Measurements from ENCODE around the gene SLC17A2.
"Not testable (repeated sequence)": the region's sequence is repeated elsewhere in the genome, so short reads cannot be mapped to it uniquely, and the experiment has no call there.

The SLC17A2 gene

GRCh38 chr6:25946631-25947030, 16.1 kb upstream of the SLC17A2 start:
- no peak for TF ChIP-seq Cebpa-rat (IDR thresholded peaks at IDR 0.05)
- H3K4me3 ChIP-seq: no peak overlapping the region
- no peak overlapping the region for H3K9ac ChIP-seq

GRCh38 chr6:25945738-25946137, 15.2 kb upstream of the SLC17A2 start:
- H3K4me2 ChIP-seq, H3K9ac ChIP-seq, H3K27ac ChIP-seq, H4K20me1 ChIP-seq, H3K36me3 ChIP-seq, H3K27me3 ChIP-seq, H3K4me3 ChIP-seq: not testable (repeated sequence)
- Histone ChIP-seq H3K4me1 (peaks cover 0 to 12% (median 7%) of the 10 kb centered on the region in 10 experiments; a peak in 9 of 20 replicates), H3K9me3 (replicated peaks in 1 of 11) (peaks cover 19 to 46% (median 38%) of the 10 kb centered on the region in 11 experiments)

More at GRCh38 chr6:25946631-25947030, 16.1 kb upstream of the SLC17A2 start:
- H3K4me2 ChIP-seq: no peak overlapping the region
- no peak overlapping the region for H3K27ac ChIP-seq
- no peaks in the 10 kb centered on the region for H3K27me3 ChIP-seq
- no peaks in the 10 kb centered on the region for H4K20me1 ChIP-seq
- peaks cover 20 to 54% (median 46%) of the 10 kb centered on the region in 11 experiments for H3K9me3 ChIP-seq (replicated peaks in 1 of 11)
- H3K36me3 ChIP-seq: no peaks in the 10 kb centered on the region
- H3K4me1 ChIP-seq: peaks cover 0 to 12% (median 7%) of the 10 kb centered on the region in 10 experiments; a peak in 9 of 20 replicates

- peak in 1 of 11 experiments; percentile 50; a peak in 1 of 22 replicates for TF ChIP-seq Cebpa-rat (IDR thresholded peaks at IDR 0.05)
- H3K4me3 ChIP-seq: no peak overlapping the region; a peak in 1 of 20 replicates
- H3K4me2 ChIP-seq: peak overlapping the region in 6 of 11 experiments; percentile 14 to 55 (median 36); a peak in 10 of 22 replicates
Measured at GRCh38 chr6:25944688-25945574, 14.4 kb upstream of the SLC17A2 start.

GRCh38 chr6:25943887-25944286, 13.4 kb upstream of the SLC17A2 start:
- no peak for TF ChIP-seq Cebpa-rat (IDR thresholded peaks at IDR 0.05)
- Histone ChIP-seq H3K9me3 (replicated peaks in 1 of 11) (peaks cover 10 to 27% (median 24%) of the 10 kb centered on the region in 11 experiments), H3K9ac (no peak overlapping the region), H3K27ac (no peak overlapping the region), H3K4me1 (peaks cover 0 to 12% (median 7%) of the 10 kb centered on the region in 10 experiments; a peak in 9 of 20 replicates), H3K36me3 (no peaks in the 10 kb centered on the region), H4K20me1 (no peaks in the 10 kb centered on the region), H3K4me3 (no peak overlapping the region), H3K27me3 (no peaks in the 10 kb centered on the region), H3K4me2 (no peak overlapping the region)

More at GRCh38 chr6:25944688-25945574, 14.4 kb upstream of the SLC17A2 start:
- no peaks in the 10 kb centered on the region for H4K20me1 ChIP-seq
- peaks cover 11 to 37% (median 30%) of the 10 kb centered on the region in 11 experiments for H3K9me3 ChIP-seq (replicated peaks in 1 of 11)
- H3K9ac ChIP-seq: no peak overlapping the region
- H3K36me3 ChIP-seq: no peaks in the 10 kb centered on the region
- no peak overlapping the region for H3K27ac ChIP-seq
- no peaks in the 10 kb centered on the region for H3K27me3 ChIP-seq
- H3K4me1 ChIP-seq: peaks cover 0 to 12% (median 7%) of the 10 kb centered on the region in 10 experiments; a peak in 9 of 20 replicates

GRCh38 chr6:25942561-25943147, 12.2 kb upstream of the SLC17A2 start:
- H3K36me3 ChIP-seq: no peaks in the 10 kb centered on the region
- no peak overlapping the region for H3K27ac ChIP-seq
- no peaks in the 10 kb centered on the region for H3K27me3 ChIP-seq
- H3K4me1 ChIP-seq: peaks cover 0 to 12% (median 7%) of the 10 kb centered on the region in 10 experiments; a peak in 9 of 20 replicates
- H3K9ac ChIP-seq: no peak overlapping the region
- no peaks in the 10 kb centered on the region for H4K20me1 ChIP-seq
- H3K9me3 ChIP-seq (replicated peaks in 1 of 11): peaks cover 10 to 27% (median 24%) of the 10 kb centered on the region in 11 experiments
- no peak for TF ChIP-seq Cebpa-rat (IDR thresholded peaks at IDR 0.05)
- H3K4me3 ChIP-seq: no peak overlapping the region
- H3K4me2 ChIP-seq: no peak overlapping the region

GRCh38 chr6:25939593-25939992, 9.1 kb upstream of the SLC17A2 start:
- Histone ChIP-seq H3K4me2 (no peak overlapping the region), H3K4me3 (no peak overlapping the region), H4K20me1 (no peaks in the 10 kb centered on the region), H3K4me1 (peaks cover 0 to 4% (median under 1%) of the 10 kb centered on the region in 10 experiments; a peak in 8 of 20 replicates), H3K27me3 (no peaks in the 10 kb centered on the region), H3K36me3 (no peaks in the 10 kb centered on the region), H3K9me3 (replicated peaks in 1 of 11) (no peaks in the 10 kb centered on the region), H3K9ac (no peak overlapping the region), H3K27ac (no peak overlapping the region)
- TF ChIP-seq Cebpa-rat (IDR thresholded peaks at IDR 0.05): no peak

GRCh38 chr6:25935953-25936352, 5.5 kb upstream of the SLC17A2 start:
- no peaks in the 10 kb centered on the region for H3K9me3 ChIP-seq (replicated peaks in 1 of 11)
- H3K36me3 ChIP-seq: no peaks in the 10 kb centered on the region
- no peak overlapping the region for H3K4me2 ChIP-seq
- no peaks in the 10 kb centered on the region for H3K27me3 ChIP-seq
- no peak overlapping the region for H3K4me3 ChIP-seq
- H3K9ac ChIP-seq: no peak overlapping the region
- no peak for TF ChIP-seq Cebpa-rat (IDR thresholded peaks at IDR 0.05)
- peaks cover 0 to 6% (median 0%) of the 10 kb centered on the region in 10 experiments; a peak in 5 of 20 replicates for H3K4me1 ChIP-seq
- no peaks in the 10 kb centered on the region for H4K20me1 ChIP-seq
- no peak overlapping the region for H3K27ac ChIP-seq

- H3K36me3 ChIP-seq: no peaks in the 10 kb centered on the region
- H4K20me1 ChIP-seq: no peaks in the 10 kb centered on the region
- no peak overlapping the region for H3K9ac ChIP-seq
- H3K9me3 ChIP-seq (replicated peaks in 1 of 11): no peaks in the 10 kb centered on the region
- H3K4me3 ChIP-seq: no peak overlapping the region
- H3K4me1 ChIP-seq: peaks cover 0 to 10% (median 0%) of the 10 kb centered on the region in 10 experiments; a peak in 5 of 20 replicates
- no peak overlapping the region for H3K4me2 ChIP-seq
- H3K27me3 ChIP-seq: no peaks in the 10 kb centered on the region
- no peak overlapping the region for H3K27ac ChIP-seq
- TF ChIP-seq Cebpa-rat (IDR thresholded peaks at IDR 0.05): no peak
Measured at GRCh38 chr6:25934735-25935313, 4.3 kb upstream of the SLC17A2 start.

- H3K36me3 ChIP-seq: no peaks in the 10 kb centered on the region
- H3K9ac ChIP-seq: no peak overlapping the region
- H3K27me3 ChIP-seq: no peaks in the 10 kb centered on the region
- H4K20me1 ChIP-seq: no peaks in the 10 kb centered on the region
- H3K9me3 ChIP-seq (replicated peaks in 1 of 11): no peaks in the 10 kb centered on the region
- H3K4me1 ChIP-seq: peaks cover 0 to 10% (median 0%) of the 10 kb centered on the region in 10 experiments; a peak in 5 of 20 replicates
- TF ChIP-seq Cebpa-rat (IDR thresholded peaks at IDR 0.05): no peak
- H3K4me3 ChIP-seq: no peak overlapping the region
- no peak overlapping the region for H3K4me2 ChIP-seq
- H3K27ac ChIP-seq: no peak overlapping the region
Measured at GRCh38 chr6:25934156-25934555, 3.7 kb upstream of the SLC17A2 start.

Data from BLaER1 treated with 17β-estradiol and CSF1 and Interleukin-3, amounts not matched to agents 10 nM and 100 nM (cell line).